Activated T-cell treated with anti-CD3 and anti-CD28 coated beads, Interleukin-2, amount 50 U/mL, for 72 hours (primary cell): ENCODE results near the gene TYRO3. TPM values are rescaled to one million over a fixed set of nuclear protein-coding genes. Genes with fewer than 3 reads are reported as not detected.
"Not testable (repeated sequence)": the region's sequence is repeated elsewhere in the genome, so short reads cannot be mapped to it uniquely, and the experiment has no call there.

Experiments
- ATAC-seq, 2 donors: fragments of 150-1000 bp; cut with Tn5 transposase; replicated peaks in 1 of 2; 2 replicates each; pipeline ENCODE4 v1.10.0; 2021; ENCODE audit warnings: moderate library complexity in 2 of 2, mild to moderate bottlenecking in 1 of 2
- DNase-seq, 2 donors: peaks; one replicate each; pipeline ENCODE4 v3.0.0; 2021 to 2022; ENCODE audit warnings: mixed read lengths in 1 of 2
- H3K27ac Mint-ChIP-seq: one replicate; pipeline ENCODE4 v1.8.0; 2022; ENCODE audit warnings: mild to moderate bottlenecking, moderate library complexity, mixed read lengths
- H3K27me3 Mint-ChIP-seq: one replicate; pipeline ENCODE4 v1.8.0; 2022; ENCODE audit warnings: low read depth, mixed read lengths
- H3K36me3 Mint-ChIP-seq, 2 donors: one replicate each; pipeline ENCODE4 v1.8.0; 2022; ENCODE audit warnings: mixed read lengths in 2 of 2, mild to moderate bottlenecking in 1 of 2; ENCODE audit not compliant: insufficient read depth in 2 of 2
- H3K4me1 Mint-ChIP-seq: one replicate; pipeline ENCODE4 v1.8.0; 2022; ENCODE audit warnings: low read depth, mixed read lengths
- H3K4me3 Mint-ChIP-seq, 2 donors: one replicate each; pipeline ENCODE4 v1.8.0; 2022; ENCODE audit warnings: mild to moderate bottlenecking in 2 of 2, mixed read lengths in 2 of 2, moderate library complexity in 2 of 2
- H3K9me3 Mint-ChIP-seq, 2 donors: one replicate each; pipeline ENCODE4 v1.8.0; 2022; ENCODE audit warnings: mixed read lengths in 2 of 2
- total RNA-seq, 2 donors: library from RNA; stranded (reverse); gene quantifications; one replicate each; pipeline ENCODE4 v1.2.3, GENCODE V29; 2022

TYRO3 gene
- total RNA-seq, 2 donors from 2014 or later: 2.2 to 3.0 TPM

DNA sequence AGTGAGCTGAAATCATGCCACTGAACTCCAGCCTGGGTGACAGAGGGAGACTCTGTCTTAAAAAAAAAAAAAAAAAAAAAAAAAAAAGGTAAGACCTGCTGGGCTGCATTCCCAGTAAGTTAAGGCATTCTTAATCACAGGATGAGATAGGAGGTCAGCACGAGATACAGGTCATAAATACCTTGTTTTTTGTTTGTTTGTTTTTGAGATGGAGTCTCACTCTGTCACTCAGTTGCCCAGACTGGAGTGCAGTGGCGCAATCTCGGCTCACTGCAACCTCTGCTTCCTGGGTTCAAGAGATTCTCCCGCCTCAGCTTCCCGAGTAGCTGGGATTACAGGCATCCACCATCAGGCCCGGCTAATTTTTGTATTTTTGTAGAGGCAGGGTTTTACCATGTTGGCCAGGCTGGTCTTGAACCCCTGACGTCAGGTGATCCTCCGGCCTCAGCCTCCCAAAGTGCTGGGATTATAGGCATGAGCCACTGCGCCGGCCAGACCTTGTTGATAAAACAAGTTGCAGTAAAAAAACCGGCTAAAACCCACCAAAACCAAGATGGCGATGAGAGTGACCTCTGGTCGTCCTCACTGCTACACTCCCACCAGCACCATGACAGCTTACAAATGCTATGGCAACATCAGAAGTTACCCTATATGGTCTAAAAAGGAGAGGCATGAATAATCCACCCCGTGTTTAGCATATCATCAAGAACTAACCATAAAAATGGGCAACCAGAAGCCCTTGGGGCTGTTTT is 27.7 kb downstream of the TYRO3 start:
- not testable (repeated sequence) for ATAC-seq, H3K4me3 Mint-ChIP-seq, H3K36me3 Mint-ChIP-seq, DNase-seq, H3K9me3 Mint-ChIP-seq, H3K27ac Mint-ChIP-seq
- H3K4me1 Mint-ChIP-seq: peaks cover 11% of the 10 kb centered on the region
- peaks cover 30% of the 10 kb centered on the region for H3K27me3 Mint-ChIP-seq

GRCh38 chr15:41589018-41589417 is 30.0 kb downstream of the TYRO3 start:
- not testable (repeated sequence) for H3K9me3 Mint-ChIP-seq, H3K36me3 Mint-ChIP-seq, H3K27ac Mint-ChIP-seq, H3K4me3 Mint-ChIP-seq, DNase-seq, ATAC-seq
- peaks cover 22% of the 10 kb centered on the region for H3K27me3 Mint-ChIP-seq
- peaks cover 11% of the 10 kb centered on the region for H3K4me1 Mint-ChIP-seq

DNA sequence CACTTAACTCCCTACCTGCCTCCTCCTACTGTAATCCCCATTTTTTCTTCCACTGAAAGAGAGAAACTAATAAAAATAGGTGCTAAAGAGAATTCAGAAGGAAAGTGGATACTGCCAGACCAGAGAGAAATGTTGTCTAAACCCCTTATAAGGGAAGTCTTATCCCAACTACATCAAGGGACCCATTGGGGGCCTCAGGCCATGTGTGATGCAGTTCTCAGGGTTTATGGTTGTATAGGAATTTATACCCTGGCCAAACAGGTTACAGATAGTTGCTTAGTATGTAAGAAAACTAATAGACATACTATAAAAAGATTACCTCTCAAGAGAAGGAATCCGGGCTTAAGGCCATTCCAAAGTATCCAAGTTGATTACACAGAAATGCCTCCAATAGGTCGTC is 30.6 kb downstream of the TYRO3 start:
- H3K36me3 Mint-ChIP-seq, H3K9me3 Mint-ChIP-seq, DNase-seq, ATAC-seq, H3K4me3 Mint-ChIP-seq, H3K27ac Mint-ChIP-seq: not testable (repeated sequence)
- Mint-ChIP-seq H3K4me1 (peaks cover 10% of the 10 kb centered on the region), H3K27me3 (peaks cover 21% of the 10 kb centered on the region)

DNA sequence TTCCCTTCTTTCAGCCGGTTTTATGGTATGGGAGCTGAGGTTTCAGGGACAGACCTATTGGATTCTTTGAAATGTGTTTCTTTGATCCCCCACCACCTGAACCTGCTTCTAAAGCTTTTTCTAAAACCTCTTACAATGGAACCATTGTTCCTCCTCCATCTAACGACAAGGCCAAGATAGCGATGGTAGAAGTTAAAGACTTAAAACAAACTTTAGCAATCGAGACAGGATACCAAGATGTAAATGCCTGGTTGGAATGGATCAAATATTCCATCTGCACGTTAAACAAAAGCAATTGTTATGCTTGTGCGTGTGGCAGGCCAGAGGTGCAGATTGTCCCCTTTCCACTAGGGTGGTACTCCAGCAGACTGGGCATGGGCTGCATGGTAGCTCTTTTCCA is 32.2 kb downstream of the TYRO3 start:
- H3K27ac Mint-ChIP-seq, H3K36me3 Mint-ChIP-seq, H3K9me3 Mint-ChIP-seq, DNase-seq, H3K4me3 Mint-ChIP-seq, H3K4me1 Mint-ChIP-seq, ATAC-seq: not testable (repeated sequence)
- peaks cover 11% of the 10 kb centered on the region for H3K27me3 Mint-ChIP-seq

- H3K4me3 Mint-ChIP-seq, ATAC-seq, H3K36me3 Mint-ChIP-seq, H3K9me3 Mint-ChIP-seq, H3K27ac Mint-ChIP-seq, DNase-seq, H3K4me1 Mint-ChIP-seq: not testable (repeated sequence)
- peaks cover 11% of the 10 kb centered on the region for H3K27me3 Mint-ChIP-seq
Observed at GRCh38 chr15:41592718-41593117, 33.7 kb downstream of the TYRO3 start.

- ATAC-seq: no peak
- Mint-ChIP-seq H3K4me3 (no peak overlapping the region), H3K27me3 (peaks cover 11% of the 10 kb centered on the region), H3K4me1 (no peaks in the 10 kb centered on the region), H3K9me3 (no peaks in the 10 kb centered on the region), H3K36me3 (no peaks in the 10 kb centered on the region), H3K27ac (no peak overlapping the region)
- DNase-seq: no peak
Observed at GRCh38 chr15:41594801-41595746, 36.1 kb downstream of the TYRO3 start.

DNA sequence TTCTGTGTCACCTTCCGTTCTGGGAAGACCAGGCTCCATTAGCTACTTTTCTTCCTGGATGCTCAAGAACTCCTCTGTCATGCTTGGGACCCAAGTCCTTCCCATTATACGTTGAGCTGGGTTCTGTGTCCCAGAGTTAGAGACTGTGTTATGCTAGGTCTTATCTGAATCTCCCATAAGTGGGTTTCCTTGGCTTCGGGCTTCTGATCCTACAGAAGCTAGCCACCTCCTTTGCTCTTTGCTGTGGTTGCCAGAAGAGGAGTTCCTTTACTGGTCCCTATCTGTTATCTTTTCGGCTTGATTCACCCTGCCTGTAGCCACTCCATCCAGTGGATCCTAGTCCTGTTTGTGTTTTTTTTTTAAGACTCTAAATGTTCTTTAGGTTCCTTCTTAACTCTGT is 38.0 kb downstream of the TYRO3 start:
- Mint-ChIP-seq H3K4me3 (no peak overlapping the region), H3K36me3 (no peaks in the 10 kb centered on the region), H3K27ac (no peak overlapping the region), H3K27me3 (no peaks in the 10 kb centered on the region), H3K4me1 (no peaks in the 10 kb centered on the region), H3K9me3 (no peaks in the 10 kb centered on the region)
- ATAC-seq: no peak
- no peak for DNase-seq

GRCh38 chr15:41597787-41598186 is 38.8 kb downstream of the TYRO3 start:
- H3K27ac Mint-ChIP-seq: no peak overlapping the region
- no peaks in the 10 kb centered on the region for H3K36me3 Mint-ChIP-seq
- no peak overlapping the region for H3K4me3 Mint-ChIP-seq
- peaks cover 2% of the 10 kb centered on the region for H3K27me3 Mint-ChIP-seq
- DNase-seq (no peak), ATAC-seq (no peak)
- no peaks in the 10 kb centered on the region for H3K9me3 Mint-ChIP-seq
- no peaks in the 10 kb centered on the region for H3K4me1 Mint-ChIP-seq

- ATAC-seq: no peak
- Mint-ChIP-seq H3K27ac (no peak overlapping the region), H3K27me3 (peaks cover 14% of the 10 kb centered on the region), H3K9me3 (no peaks in the 10 kb centered on the region), H3K4me3 (no peak overlapping the region), H3K36me3 (no peaks in the 10 kb centered on the region), H3K4me1 (peaks cover 5% of the 10 kb centered on the region)
- DNase-seq: no peak
Observed at GRCh38 chr15:41599061-41599460, 40.0 kb downstream of the TYRO3 start.

GRCh38 chr15:41603411-41603935 is 44.5 kb downstream of the TYRO3 start:
- H3K27me3 Mint-ChIP-seq: peaks cover 26% of the 10 kb centered on the region
- DNase-seq (no peak), ATAC-seq (peak in 1 of 2 donors; percentile 21)
- peaks cover 11% of the 10 kb centered on the region for H3K4me1 Mint-ChIP-seq
- no peaks in the 10 kb centered on the region for H3K36me3 Mint-ChIP-seq
- H3K27ac Mint-ChIP-seq: no peak overlapping the region
- H3K9me3 Mint-ChIP-seq: no peaks in the 10 kb centered on the region
- H3K4me3 Mint-ChIP-seq: peak overlapping the region; percentile 82 to 90

GRCh38 chr15:41603941-41604911 is 45.2 kb downstream of the TYRO3 start:
- peak; percentile 89 to 95 for ATAC-seq
- Mint-ChIP-seq H3K4me1 (peaks cover 11% of the 10 kb centered on the region), H3K4me3 (peak overlapping the region; percentile 82 to 90), H3K9me3 (no peaks in the 10 kb centered on the region), H3K27ac (no peak overlapping the region), H3K27me3 (peaks cover 30% of the 10 kb centered on the region), H3K36me3 (no peaks in the 10 kb centered on the region)
- DNase-seq: peak; percentile 67 to 70

DNA sequence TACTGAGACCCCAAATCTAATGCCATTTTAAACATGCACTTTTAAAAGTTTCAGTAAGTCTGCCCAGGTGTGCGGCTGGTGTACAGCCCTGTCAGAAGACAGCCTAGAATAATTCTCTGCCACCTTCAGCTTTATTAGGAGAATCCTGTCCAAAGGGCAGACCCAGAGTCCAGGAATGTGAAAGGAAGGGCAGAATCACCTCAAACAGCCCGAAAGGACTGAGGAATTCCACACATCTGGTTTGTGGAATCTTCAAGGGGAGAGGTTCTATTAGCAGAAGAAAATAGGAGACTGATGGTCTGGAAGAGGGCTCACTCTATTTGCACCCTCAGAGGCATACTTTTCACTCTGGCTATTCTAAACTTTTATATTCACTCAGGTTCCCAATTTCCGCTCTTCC is 46.6 kb downstream of the TYRO3 start:
- no peaks in the 10 kb centered on the region for H3K36me3 Mint-ChIP-seq
- peaks cover 30% of the 10 kb centered on the region for H3K27me3 Mint-ChIP-seq
- H3K4me1 Mint-ChIP-seq: peaks cover 11% of the 10 kb centered on the region
- no peaks in the 10 kb centered on the region for H3K9me3 Mint-ChIP-seq
- no peak overlapping the region for H3K27ac Mint-ChIP-seq
- H3K4me3 Mint-ChIP-seq: no peak overlapping the region
- DNase-seq: no peak
- ATAC-seq: no peak
